Vagina (tissue), 2 donors: ENCODE results near the gene C10orf71. TPM values are rescaled to one million over a fixed set of nuclear protein-coding genes. Genes with fewer than 3 reads are reported as not detected.

Source experiments
- DNase-seq, 2 donors: peaks; one replicate each; pipeline ENCODE4 v3.0.0-alpha.2; 2017; ENCODE audit errors: extremely low spot score in 2 of 2
- H3K27ac ChIP-seq: fragments of 200-600 bp; sonication (generic); one replicate; pipeline ENCODE4 v1.5.1; 2019
- H3K27me3 ChIP-seq: fragments of 200-600 bp; sonication (generic); one replicate; pipeline ENCODE4 v1.5.1; 2019
- H3K36me3 ChIP-seq, 2 donors: fragments of 200-600 bp; sonication (generic); one replicate each; pipeline ENCODE4 v1.5.1; 2017 to 2019
- H3K4me1 ChIP-seq: fragments of 200-600 bp; sonication (generic); one replicate; pipeline ENCODE4 v1.5.1; 2019
- H3K4me3 ChIP-seq, 2 donors: fragments of 200-600 bp; sonication (generic); 1 replicate in 1 of 2; 2 replicates in 1 of 2; pipeline ENCODE4 v1.5.1; 2016 to 2019
- H3K9me3 ChIP-seq: fragments of 200-600 bp; sonication (generic); one replicate; pipeline ENCODE4 v1.5.1; 2019
- POLR2A ChIP-seq, 2 donors: fragments of 450-650 bp; IDR thresholded peaks; one replicate each; pipeline ENCODE4 v1.6.1; 2017; ENCODE audit warnings: antibody characterized with exemption in 2 of 2, mild to moderate bottlenecking in 2 of 2, moderate library complexity in 2 of 2
- POLR2AphosphoS5 ChIP-seq, 2 donors: sonication (generic); formaldehyde crosslinking; IDR thresholded peaks; one replicate each; pipeline ENCODE4 v1.9.0; 2017; ENCODE audit warnings: antibody characterized with exemption in 2 of 2, mild to moderate bottlenecking in 2 of 2, low read depth in 1 of 2; ENCODE audit not compliant: insufficient read depth in 1 of 2
- intact Hi-C: fragments of 100-400 bp; cut with DNase I; formaldehyde crosslinking; loops from one replicate; pipeline ENCODE4 v1.15.1; 2023
- total RNA-seq: library from RNA; depleted of rRNA; stranded (reverse); fragments of >200 nt; gene quantifications from one replicate; pipeline ENCODE4 v1.2.3, GENCODE V29; 2016
- TF ChIP-seq, protein P1 (sequence below), 3 experiments: fragments of 450-650 bp in 2 of 3; fragments of 200-600 bp in 1 of 3; sonication (generic) in 1 of 3; IDR thresholded peaks; one replicate each; pipeline ENCODE4 v1.5.1; 2017 to 2019; ENCODE audit warnings: antibody characterized with exemption in 3 of 3, mild to moderate bottlenecking in 2 of 3, moderate library complexity in 2 of 3

The C10orf71 gene
- total RNA-seq, 1 donor from 2014 or later: not detected

DNA sequence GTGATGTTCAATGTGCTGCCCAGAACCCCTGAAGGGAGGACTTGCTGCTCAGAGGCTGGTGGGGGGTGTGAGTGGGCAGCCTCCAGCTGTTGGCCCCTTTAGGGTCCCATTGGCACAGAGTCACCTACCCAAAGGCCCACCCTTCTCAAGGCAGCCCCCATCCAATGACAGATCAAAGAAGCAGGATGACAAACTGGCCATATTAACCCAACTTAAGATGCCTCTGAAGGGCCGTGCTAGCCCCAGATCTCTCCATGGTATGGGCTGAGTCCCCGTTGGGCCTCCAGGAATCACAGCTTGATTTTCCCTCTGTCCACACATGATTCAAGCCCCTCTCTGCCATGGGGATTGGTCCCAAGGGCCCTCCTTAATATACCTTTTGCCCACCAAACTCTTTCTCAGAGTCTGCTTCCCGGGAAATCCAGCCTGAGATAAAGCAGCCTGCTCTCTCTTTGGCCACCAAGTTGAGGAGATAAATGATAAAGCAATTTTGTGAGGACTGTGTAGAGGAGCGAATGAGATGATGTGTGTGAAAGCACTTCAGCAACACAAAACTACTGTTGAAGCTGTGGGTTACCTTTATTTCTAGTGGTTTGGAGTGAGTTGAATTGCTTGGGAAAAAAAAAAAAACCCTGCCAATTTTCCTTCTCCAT, 38.2 kb upstream of the C10orf71 start:
- no peak for TF ChIP-seq POLR2A (IDR thresholded peaks at IDR 0.05)
- TF ChIP-seq POLR2AphosphoS5 (IDR thresholded peaks at IDR 0.05; ENCODE audit: insufficient read depth in 1 of 2, low read depth in 1 of 2): no peak
- TF ChIP-seq, protein P1, sequence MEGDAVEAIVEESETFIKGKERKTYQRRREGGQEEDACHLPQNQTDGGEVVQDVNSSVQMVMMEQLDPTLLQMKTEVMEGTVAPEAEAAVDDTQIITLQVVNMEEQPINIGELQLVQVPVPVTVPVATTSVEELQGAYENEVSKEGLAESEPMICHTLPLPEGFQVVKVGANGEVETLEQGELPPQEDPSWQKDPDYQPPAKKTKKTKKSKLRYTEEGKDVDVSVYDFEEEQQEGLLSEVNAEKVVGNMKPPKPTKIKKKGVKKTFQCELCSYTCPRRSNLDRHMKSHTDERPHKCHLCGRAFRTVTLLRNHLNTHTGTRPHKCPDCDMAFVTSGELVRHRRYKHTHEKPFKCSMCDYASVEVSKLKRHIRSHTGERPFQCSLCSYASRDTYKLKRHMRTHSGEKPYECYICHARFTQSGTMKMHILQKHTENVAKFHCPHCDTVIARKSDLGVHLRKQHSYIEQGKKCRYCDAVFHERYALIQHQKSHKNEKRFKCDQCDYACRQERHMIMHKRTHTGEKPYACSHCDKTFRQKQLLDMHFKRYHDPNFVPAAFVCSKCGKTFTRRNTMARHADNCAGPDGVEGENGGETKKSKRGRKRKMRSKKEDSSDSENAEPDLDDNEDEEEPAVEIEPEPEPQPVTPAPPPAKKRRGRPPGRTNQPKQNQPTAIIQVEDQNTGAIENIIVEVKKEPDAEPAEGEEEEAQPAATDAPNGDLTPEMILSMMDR (IDR thresholded peaks at IDR 0.05): no peak
- DNase-seq: peak in 1 of 2 donors; percentile 70

DNA sequence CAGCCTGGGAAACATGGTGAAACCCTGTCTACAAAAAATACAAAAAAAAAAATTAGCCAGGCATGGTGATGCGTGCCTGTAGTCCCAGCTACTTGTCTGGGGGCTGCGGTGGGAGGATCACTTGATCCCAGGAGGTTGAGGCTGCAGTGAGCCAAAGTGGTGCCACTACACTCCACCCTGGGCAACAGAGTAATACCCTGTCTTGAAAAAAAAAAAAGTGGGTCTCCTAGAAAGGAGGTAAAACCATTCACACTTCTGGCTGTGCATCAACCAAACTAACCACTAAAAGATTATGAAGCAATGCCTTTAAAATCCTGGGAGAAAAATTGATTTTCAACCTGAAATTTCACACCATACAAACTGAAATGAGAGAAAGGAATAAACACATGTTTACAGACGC, 35.4 kb upstream of the C10orf71 start:
- Histone ChIP-seq H3K27ac (no peak overlapping the region), H3K36me3 (no peaks in the 10 kb centered on the region), H3K9me3 (no peaks in the 10 kb centered on the region), H3K4me1 (no peaks in the 10 kb centered on the region), H3K27me3 (no peaks in the 10 kb centered on the region), H3K4me3 (no peak overlapping the region)
- no peak for DNase-seq
- intact Hi-C loops: no loop called here
- no peak for TF ChIP-seq POLR2A (IDR thresholded peaks at IDR 0.05)
- TF ChIP-seq POLR2AphosphoS5 (IDR thresholded peaks at IDR 0.05; ENCODE audit: insufficient read depth in 1 of 2, low read depth in 1 of 2): no peak
- TF ChIP-seq, protein P1 (IDR thresholded peaks at IDR 0.05): no peak

More for the DNA sequence above, 38.2 kb upstream of the C10orf71 start:
- no peaks in the 10 kb centered on the region for H3K9me3 ChIP-seq
- no peaks in the 10 kb centered on the region for H3K27me3 ChIP-seq
- H3K36me3 ChIP-seq: no peaks in the 10 kb centered on the region
- no peak overlapping the region for H3K4me3 ChIP-seq
- intact Hi-C loops: no loop called here
- H3K4me1 ChIP-seq: no peaks in the 10 kb centered on the region
- H3K27ac ChIP-seq: no peak overlapping the region

DNA sequence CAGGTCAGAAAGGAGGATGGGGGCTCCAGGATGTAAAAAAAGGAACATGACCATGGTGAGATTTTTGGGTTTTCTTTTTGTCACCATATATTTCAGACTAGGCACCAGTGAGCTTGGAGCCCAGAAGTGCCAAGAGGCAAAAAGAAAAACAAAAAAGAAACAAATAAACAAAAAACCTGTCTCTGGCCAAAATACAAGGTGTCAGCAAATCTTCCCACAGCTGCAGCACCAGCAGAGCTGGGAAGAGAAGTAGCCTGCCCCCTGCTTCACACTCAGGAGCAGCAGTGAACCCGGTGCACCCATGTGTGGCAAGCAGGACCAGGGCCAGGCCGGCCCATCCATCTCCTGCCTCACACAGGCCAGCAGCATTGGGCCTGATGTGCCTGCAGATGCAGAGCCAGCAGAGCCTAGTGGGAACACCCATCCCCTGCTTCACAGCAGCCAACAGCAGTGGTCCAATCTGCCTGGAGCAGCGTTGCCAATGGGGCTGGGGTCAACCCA, 34.7 kb upstream of the C10orf71 start:
- H3K4me1 ChIP-seq: no peaks in the 10 kb centered on the region
- H3K9me3 ChIP-seq: no peaks in the 10 kb centered on the region
- H3K27me3 ChIP-seq: no peaks in the 10 kb centered on the region
- TF ChIP-seq POLR2A (IDR thresholded peaks at IDR 0.05): no peak
- TF ChIP-seq, protein P1 (IDR thresholded peaks at IDR 0.05): no peak
- TF ChIP-seq POLR2AphosphoS5 (IDR thresholded peaks at IDR 0.05; ENCODE audit: insufficient read depth in 1 of 2, low read depth in 1 of 2): no peak
- H3K36me3 ChIP-seq: no peaks in the 10 kb centered on the region
- DNase-seq: peak in 1 of 2 donors; percentile 49
- no peak overlapping the region for H3K27ac ChIP-seq
- intact Hi-C loops: no loop called here
- H3K4me3 ChIP-seq: no peak overlapping the region

DNA sequence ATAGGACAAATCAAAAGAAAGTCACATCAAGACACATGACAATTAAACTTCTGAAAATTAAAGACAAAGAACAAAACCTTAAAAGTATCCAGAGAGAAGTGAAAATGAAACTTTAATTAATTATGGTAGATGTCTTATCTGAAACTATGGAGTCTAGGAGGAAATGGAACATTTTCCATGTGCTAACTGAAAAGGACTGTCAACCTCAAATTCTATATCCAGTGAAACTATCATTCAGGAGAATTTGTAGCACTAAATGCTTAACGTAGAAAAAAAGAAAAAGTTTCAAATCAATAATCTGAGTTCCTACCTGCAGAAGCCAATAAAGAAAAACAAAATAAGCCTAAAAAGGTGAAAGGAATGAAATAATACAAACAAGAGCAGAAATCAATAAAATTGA, 33.1 kb upstream of the C10orf71 start:
- Histone ChIP-seq H3K27me3 (no peaks in the 10 kb centered on the region), H3K9me3 (no peaks in the 10 kb centered on the region), H3K36me3 (no peaks in the 10 kb centered on the region), H3K4me3 (no peak overlapping the region), H3K4me1 (no peaks in the 10 kb centered on the region), H3K27ac (no peak overlapping the region)
- intact Hi-C loops: no loop called here
- DNase-seq: no peak
- TF ChIP-seq POLR2A (IDR thresholded peaks at IDR 0.05) (no peak), POLR2AphosphoS5 (IDR thresholded peaks at IDR 0.05; ENCODE audit: insufficient read depth in 1 of 2, low read depth in 1 of 2) (no peak)
- TF ChIP-seq, protein P1 (IDR thresholded peaks at IDR 0.05): no peak

DNA sequence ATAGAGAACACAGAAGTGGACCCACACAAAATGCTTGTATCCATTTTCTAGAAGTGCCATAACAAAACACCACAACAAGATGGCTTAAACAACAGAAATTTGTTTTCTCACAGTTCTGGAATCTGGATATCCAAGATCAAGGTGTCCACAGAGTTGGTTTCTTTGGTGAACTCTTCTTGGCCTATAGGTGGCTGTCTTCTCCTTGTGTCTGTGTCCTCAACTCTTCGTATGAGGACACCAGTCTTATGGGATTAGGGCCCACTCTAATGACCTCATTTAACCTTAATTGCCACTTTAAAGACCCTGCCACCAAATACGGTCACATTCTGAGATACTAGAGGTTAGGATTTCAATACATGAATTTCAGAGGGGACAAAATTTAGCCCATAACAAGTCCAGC, 30.8 kb upstream of the C10orf71 start:
- intact Hi-C loops: no loop called here
- Histone ChIP-seq H3K36me3 (no peaks in the 10 kb centered on the region), H3K4me1 (peaks cover 3% of the 10 kb centered on the region), H3K4me3 (no peak overlapping the region), H3K27ac (no peak overlapping the region), H3K27me3 (no peaks in the 10 kb centered on the region), H3K9me3 (no peaks in the 10 kb centered on the region)
- no peak for DNase-seq
- TF ChIP-seq POLR2AphosphoS5 (IDR thresholded peaks at IDR 0.05; ENCODE audit: insufficient read depth in 1 of 2, low read depth in 1 of 2) (no peak), POLR2A (IDR thresholded peaks at IDR 0.05) (no peak)
- TF ChIP-seq, protein P1 (IDR thresholded peaks at IDR 0.05): no peak
